DMS153 treated with DMSO at 0.1 percent for 48 hours (cell line): ENCODE data around the gene IL1RL1.

Experiments used
- DNase-seq: peaks from one replicate; lab custom pipeline; 2025; ENCODE audit not compliant: unreplicated experiment; lab: John Stamatoyannopoulos, UW

Gene IL1RL1

DNA sequence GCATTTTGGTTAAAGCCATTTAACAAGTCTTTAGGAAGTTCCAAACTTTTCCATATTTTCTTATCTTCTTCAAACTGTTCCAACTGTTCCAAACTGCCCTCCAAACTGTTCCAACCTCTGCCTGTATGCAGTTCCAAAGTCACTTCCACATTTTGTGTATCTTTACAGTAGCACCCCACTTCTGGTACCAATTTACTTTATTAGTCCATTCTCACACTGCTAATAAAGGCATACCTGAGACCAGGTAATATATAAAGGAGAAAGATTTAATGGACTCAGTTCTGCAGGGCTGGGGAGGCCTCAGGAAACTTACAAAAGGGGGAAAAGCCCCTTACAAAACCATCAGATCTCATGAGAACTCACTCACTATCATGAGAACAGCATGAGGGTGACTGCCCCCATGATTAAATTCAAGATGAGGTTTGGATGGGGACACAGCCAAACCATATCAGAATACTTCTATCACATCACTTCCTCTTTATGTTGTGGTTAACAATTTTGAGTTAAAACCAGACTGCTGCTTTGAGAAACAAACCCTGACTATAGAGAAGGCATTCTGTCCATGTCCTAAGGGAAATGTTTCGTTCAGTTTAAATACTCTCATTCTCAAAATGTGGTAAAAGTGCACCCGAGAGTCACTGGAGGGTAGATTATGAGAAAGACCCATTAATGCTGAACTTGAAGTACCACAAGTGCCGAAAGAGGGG is 55.2 kb downstream of the IL1RL1 start:
- no peak for DNase-seq

DNA sequence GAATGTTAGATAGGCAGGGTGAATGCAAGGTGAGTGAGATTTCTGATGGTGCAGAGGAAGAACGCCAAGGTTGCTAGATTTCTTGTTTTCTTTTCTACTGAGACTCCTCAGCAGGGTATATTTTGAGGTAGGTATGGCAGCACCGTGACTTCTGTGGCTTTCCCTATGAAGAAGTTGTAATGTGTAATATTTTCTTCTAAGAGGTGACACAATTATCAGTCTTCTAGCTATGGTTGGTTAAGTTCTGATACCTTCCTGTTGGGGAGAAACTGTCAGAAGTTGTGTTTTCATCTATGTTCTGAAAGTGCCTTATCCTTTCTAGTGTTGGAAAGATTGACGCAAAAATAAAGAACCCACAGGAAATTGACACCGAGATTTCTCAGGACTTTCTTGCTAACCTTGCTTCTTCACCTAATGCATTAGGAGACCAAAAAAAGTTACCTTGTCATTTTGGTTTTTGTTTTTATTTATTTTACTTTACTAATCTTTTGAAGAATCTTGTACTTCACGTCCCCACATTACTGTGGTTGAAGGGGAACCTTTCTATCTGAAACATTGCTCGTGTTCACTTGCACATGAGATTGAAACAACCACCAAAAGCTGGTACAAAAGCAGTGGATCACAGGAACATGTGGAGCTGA is 56.1 kb downstream of the IL1RL1 start:
- DNase-seq: no peak

DNA sequence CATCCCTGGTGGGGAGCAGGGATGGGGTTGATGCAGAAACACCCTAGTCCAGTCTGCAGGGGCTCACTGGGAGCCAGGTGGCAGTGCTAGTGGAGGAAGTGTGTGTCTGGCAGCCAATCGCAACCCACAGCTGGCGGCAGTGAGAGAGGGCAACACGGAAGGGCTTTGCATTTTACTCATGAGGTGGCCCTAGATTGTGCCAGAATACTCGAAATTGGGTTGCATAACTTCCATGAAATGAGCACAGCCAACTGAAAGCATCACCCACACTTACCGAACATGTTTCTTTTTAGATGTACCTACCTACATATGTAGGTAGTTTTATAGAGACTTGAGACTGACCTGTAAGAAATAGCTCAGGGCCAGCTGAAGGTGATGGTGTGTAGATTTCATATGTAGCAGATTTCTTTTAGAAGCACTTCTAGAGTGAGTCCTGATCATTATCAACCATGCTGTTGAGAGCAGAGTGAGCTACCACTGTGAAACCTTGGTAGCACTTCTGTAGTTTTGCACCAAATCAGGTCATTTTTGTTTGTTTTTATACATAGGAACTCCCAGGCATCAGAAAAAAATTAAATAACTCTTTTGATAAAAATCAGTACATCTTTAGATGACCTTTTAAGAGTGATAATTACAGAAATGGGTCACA is 57.2 kb downstream of the IL1RL1 start:
- DNase-seq: no peak

DNA sequence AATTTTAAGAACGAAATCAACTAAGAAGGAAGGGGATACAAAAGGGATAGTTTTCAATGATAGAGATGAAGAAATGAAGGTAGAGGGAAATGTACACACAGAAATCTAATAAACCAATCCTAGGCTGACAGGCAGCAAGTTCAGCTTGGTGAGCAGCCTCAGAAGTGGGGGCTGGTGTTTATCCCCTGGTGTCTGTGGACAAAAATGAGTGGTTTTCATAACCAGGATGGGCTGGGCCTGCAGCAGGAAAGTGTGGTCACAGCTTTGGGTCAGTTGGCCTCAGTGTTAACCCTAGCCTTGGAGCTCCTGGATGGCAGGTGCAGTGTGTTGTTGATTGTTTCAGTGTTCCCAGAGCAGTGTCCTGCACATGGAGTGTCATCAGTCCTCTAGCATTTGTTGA is 58.5 kb downstream of the IL1RL1 start:
- no peak for DNase-seq

- no peak for DNase-seq
Measured at GRCh38 chr2:102376052-102376591, 64.8 kb downstream of the IL1RL1 start.

DNA sequence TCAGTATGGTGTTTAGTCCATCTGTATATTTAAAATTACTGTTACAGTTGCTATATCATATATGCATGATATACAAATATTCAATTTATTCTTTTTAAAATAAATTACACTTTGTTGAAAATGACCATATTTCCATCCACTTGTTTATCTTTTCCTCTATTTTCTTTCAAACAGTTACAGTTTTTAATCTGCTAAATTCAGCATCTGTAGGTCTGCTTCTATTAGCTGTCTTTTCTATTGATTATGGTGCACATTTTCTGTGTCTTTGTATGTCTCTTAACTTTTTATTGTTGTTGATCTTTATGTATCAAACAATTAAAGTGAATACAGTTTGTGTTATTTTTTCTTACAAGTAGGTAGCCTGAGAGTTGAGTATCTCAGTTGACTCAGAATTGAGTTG is 72.4 kb downstream of the IL1RL1 start:
- DNase-seq: no peak

- no peak for DNase-seq
Measured at GRCh38 chr2:102385522-102385921, 74.2 kb downstream of the IL1RL1 start.

DNA sequence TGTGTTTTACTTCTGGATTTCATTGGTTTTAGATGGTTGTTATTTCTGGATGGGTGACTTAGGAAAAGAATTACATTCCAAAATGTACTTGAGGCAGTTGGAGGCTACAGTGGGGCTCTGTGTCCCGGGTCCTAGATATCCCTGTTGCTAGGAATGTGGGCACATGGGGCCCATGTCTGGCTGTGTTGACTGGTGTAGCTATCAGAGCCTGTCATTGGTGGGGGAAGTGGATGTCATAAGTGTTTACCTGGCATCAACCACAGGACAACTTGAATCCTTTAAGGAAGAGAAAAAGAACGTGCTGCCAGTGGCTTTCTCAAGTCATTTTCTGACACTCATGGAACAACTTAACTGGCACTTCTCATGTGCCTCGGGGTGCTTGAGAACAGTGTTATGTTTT is 74.6 kb downstream of the IL1RL1 start:
- DNase-seq: no peak

GRCh38 chr2:102386867-102387541 is 75.6 kb downstream of the IL1RL1 start:
- no peak for DNase-seq

- DNase-seq: no peak
Measured at GRCh38 chr2:102387763-102388546, 76.6 kb downstream of the IL1RL1 start.

DNA sequence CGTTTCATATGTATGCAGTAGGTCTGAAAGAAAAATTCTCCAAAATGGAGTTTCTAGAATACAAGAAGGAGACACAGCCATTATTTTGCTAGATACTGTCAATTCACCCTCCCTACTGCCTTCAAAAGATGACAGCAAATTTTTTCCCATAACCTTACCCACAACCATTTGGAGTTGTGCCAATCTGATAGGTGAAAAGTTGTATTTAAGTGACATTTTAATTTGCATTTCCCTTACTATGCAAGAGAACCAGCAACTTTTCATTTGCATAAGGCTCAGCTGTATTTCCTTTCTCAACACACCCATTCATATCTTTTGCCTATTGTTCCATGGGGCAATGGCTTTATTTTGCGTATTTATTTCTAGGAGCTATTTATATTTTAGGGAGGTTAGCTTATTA is 80.2 kb downstream of the IL1RL1 start:
- DNase-seq: no peak

DNA sequence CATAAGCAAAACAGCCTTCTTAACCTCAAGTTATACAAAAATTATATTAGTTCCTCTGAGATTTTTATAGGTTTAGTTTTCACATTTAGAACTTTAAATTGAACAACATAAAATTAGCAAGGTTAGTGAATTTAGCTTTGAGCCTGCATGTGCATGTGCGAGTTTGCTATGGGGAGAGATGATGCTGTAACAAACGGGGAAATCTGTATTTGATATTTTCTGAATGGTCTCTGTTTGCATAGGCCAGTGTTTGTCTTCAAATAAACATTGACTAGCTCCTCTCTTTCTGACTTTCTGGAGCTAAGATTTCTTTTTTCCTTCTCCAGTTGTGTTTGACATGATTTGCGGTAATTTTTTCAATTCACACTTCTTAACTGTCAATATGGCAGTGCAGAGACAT is 80.7 kb downstream of the IL1RL1 start:
- DNase-seq: no peak

DNA sequence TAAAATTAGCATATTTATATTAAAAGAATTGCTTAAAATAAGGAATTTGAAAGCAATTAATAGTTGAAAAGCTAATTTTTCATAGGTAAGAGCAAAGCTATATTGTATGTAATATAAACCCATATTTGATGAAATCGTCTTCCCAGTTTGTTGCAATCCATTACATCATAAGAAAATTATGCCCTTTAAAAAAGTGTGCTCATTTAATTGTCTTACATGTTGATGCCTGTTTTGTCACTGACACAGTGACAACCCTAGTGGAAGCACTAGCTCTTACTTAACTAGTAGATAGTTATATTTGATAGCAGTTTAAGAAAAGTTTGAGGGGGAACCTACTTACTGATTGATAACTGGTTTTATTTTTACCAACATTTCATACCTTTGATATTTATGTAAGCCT is 81.6 kb downstream of the IL1RL1 start:
- no peak for DNase-seq

GRCh38 chr2:102396012-102396411 is 84.6 kb downstream of the IL1RL1 start:
- DNase-seq: no peak

DNA sequence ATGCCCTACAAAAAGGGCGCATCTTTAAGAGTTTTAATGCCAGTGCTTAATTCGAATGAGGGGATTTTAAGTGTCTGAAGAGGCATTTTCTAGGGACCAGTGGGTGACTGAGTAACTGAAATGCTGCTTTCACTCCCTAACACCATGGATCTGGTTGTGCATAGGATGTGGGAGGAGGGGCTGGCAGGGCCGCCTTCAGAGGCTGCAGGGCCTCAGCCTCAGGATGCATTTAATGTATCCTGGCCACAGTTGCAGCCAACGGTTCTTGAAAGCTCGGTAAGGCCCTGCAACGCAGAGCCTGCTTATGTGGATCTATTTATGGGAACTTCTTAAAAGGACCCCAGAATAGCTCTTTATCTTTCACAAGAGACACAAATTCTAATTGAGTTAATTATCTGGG is 85.8 kb downstream of the IL1RL1 start:
- no peak for DNase-seq

GRCh38 chr2:102399499-102400141 is 88.3 kb downstream of the IL1RL1 start:
- no peak for DNase-seq

DNA sequence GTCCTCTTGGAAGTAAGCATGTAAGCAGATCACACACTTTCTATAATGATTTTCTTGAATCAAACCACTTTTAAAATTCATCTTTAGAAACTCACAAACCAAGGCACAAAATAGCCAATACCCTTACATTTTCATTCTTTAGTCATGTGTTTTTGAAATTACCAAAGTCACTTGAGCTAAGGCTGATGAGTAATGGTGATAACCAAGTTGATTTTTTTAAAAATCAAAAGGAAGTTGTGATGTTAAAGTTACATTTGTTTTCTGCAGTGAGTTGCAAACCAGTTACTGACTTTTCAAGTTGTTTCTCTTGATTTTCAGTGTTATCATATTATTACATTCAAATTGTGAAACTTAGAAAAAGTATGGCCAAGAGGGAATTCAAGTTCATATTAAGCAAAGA is 90.1 kb downstream of the IL1RL1 start:
- DNase-seq: no peak
